Effector memory CD8-positive, alpha-beta T cell (primary cell): ENCODE data around the gene ZNF559.
"Not testable (repeated sequence)": the region's sequence is repeated elsewhere in the genome, so short reads cannot be mapped to it uniquely, and the experiment has no call there.

Source experiments
- ATAC-seq: fragments of 150-1000 bp; cut with Tn5 transposase; replicated peaks from 2 replicates; pipeline ENCODE4 v1.10.0; 2021; ENCODE audit warnings: mild to moderate bottlenecking, moderate library complexity
- DNase-seq, 3 experiments: peaks; one replicate each; pipeline ENCODE4 v3.0.0; 2021
- H3K27ac Mint-ChIP-seq, 2 donors: one replicate each; pipeline ENCODE4 v1.8.0; 2022; ENCODE audit warnings: mild to moderate bottlenecking in 2 of 2, mixed read lengths in 2 of 2, moderate library complexity in 2 of 2
- H3K27me3 Mint-ChIP-seq, 2 donors: one replicate each; pipeline ENCODE4 v1.8.0; 2022; ENCODE audit warnings: mixed read lengths in 2 of 2
- H3K36me3 Mint-ChIP-seq: one replicate; pipeline ENCODE4 v1.8.0; 2022; ENCODE audit warnings: mild to moderate bottlenecking, moderate library complexity, mixed read lengths; ENCODE audit not compliant: insufficient read depth
- H3K4me1 Mint-ChIP-seq, 2 donors: one replicate each; pipeline ENCODE4 v1.8.0; 2022; ENCODE audit warnings: low read depth in 2 of 2, mixed read lengths in 2 of 2
- H3K4me3 Mint-ChIP-seq, 2 donors: one replicate each; pipeline ENCODE4 v1.8.0; 2022; ENCODE audit warnings: mild to moderate bottlenecking in 2 of 2, mixed read lengths in 2 of 2, moderate library complexity in 2 of 2
- H3K9me3 Mint-ChIP-seq, 2 donors: one replicate each; pipeline ENCODE4 v1.8.0; 2022; ENCODE audit warnings: mixed read lengths in 2 of 2

Gene ZNF559

DNA sequence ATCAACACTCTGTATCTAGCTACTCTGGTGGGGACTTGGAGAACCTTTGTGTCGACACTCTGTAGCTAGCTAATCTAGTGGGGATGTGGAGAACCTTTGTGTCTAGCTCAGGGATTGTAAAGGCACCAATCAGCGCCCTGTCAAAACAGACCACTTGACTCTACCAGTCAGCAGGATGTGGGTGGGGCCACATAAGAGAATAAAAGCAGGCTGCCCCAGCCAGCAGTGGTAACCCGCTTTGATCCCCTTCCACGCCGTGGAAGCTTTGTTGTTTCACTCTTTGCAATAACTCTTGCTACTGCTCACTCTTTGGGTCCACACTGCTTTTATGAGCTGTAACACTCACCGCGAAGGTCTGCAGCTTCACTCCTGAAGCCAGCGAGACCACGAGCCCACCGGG, 1.8 kb upstream of the ZNF559 start:
- not testable (repeated sequence) for DNase-seq, H3K27ac Mint-ChIP-seq, ATAC-seq, H3K9me3 Mint-ChIP-seq, H3K27me3 Mint-ChIP-seq
- Mint-ChIP-seq H3K4me1 (peaks cover 9 to 19% of the 10 kb centered on the region in 2 donors), H3K4me3 (peak overlapping the region; percentile 17 to 93), H3K36me3 (peaks cover 21% of the 10 kb centered on the region)

DNA sequence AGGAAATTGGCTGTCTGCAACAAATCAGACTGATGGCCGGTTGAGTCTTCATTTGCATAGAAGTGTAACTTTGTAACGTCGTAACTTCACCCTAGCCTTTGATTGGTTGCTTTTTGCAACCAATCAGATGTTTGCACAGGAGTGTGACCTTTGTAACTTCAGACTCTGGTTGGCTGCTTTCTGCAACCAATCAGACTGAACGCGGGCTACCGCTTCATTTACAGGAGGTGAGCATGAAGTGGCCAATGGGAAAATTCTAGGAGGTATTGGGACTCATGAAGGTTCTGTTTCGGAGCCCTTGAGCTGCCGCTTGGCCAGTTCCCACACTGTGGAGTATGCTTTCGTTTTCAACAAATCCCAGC, 441 bp upstream of the ZNF559 start:
- peak overlapping the region; percentile 87 to 93 for H3K4me3 Mint-ChIP-seq
- peaks cover 11 to 24% of the 10 kb centered on the region in 2 donors for H3K4me1 Mint-ChIP-seq
- peaks cover 30% of the 10 kb centered on the region for H3K36me3 Mint-ChIP-seq
- H3K27ac Mint-ChIP-seq: peak overlapping the region; percentile 95 to 97
- H3K27me3 Mint-ChIP-seq: no peaks in the 10 kb centered on the region
- DNase-seq (no peak), ATAC-seq (no peak)
- H3K9me3 Mint-ChIP-seq: peaks cover 5 to 6% of the 10 kb centered on the region in 2 donors

DNA sequence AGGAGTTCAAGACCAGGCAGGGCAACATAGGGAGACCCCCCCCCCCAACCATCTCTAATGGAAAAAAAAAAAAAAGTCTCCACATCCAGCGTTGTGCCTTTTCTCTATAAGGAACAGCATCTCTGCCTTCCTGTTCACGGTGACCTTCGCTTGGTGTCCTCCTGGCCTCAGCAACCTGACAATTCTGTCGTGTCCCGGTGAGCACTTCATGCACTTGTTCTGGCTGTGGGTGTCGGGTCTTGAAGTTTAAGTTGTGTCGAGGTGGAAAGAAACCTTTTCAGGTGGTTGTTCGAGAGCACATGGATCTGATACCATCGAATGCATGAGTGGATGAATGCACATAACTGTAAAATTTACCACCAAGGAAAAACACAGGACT, 594 bp downstream of the ZNF559 start:
- Mint-ChIP-seq H3K27me3 (no peaks in the 10 kb centered on the region), H3K9me3 (peaks cover 5 to 6% of the 10 kb centered on the region in 2 donors), H3K4me3 (peak overlapping the region; percentile 87 to 93), H3K4me1 (peaks cover 11 to 24% of the 10 kb centered on the region in 2 donors), H3K36me3 (peaks cover 30% of the 10 kb centered on the region), H3K27ac (peak overlapping the region; percentile 95 to 97)
- DNase-seq (no peak), ATAC-seq (no peak)

DNA sequence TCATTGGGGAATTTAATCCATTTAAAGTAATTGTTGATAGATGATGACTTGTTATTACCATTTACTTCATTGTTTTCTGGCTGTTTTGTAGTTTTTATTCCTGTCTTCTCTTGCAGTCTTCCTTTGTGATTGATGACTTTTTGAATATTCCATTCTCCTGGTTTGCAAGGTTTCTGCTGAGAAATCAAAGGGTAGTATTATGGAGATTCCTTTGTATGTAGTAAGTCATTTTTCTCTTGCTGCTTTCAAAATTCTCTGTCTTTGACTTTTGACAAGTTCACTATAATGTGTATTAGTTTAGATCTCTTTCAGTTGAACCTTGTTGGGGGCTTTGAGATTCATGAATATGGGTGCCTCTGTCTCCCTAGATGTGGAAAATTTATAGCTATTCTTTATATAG, 6.0 kb downstream of the ZNF559 start:
- Mint-ChIP-seq H3K9me3 (peaks cover 9 to 17% of the 10 kb centered on the region in 2 donors), H3K27me3 (no peaks in the 10 kb centered on the region), H3K4me3 (no peak overlapping the region), H3K4me1 (peaks cover 7 to 18% of the 10 kb centered on the region in 2 donors), H3K27ac (no peak overlapping the region), H3K36me3 (peaks cover 35% of the 10 kb centered on the region)
- ATAC-seq (no peak), DNase-seq (no peak)

DNA sequence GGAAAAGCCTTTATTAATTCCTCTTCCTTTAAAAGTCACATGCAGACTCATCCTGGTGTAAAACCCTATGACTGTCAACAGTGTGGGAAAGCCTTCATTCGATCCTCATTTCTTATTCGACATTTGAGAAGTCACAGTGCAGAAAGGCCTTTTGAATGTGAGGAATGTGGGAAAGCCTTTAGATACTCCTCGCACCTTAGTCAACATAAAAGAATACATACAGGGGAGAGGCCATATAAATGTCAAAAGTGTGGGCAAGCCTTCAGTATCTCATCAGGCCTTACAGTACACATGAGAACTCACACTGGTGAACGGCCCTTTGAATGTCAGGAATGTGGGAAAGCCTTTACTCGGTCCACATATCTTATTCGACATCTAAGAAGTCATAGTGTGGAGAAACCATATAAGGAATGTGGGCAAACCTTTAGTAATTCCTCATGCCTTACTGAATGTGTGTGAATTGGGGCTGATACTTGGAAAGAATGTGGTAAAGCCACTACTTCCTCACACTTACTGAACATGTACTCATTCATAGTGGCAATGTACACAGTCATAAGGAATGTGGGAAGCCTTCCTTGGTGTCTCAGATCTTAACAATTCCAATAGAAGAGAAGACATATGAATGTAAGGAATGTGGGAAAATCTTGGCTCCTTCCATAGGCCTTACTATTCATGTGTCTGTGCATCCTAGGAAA, 18.8 kb downstream of the ZNF559 start:
- H3K4me1 Mint-ChIP-seq: no peaks in the 10 kb centered on the region
- H3K27me3 Mint-ChIP-seq: no peaks in the 10 kb centered on the region
- H3K4me3 Mint-ChIP-seq: no peak overlapping the region
- peaks cover 18 to 21% of the 10 kb centered on the region in 2 donors for H3K9me3 Mint-ChIP-seq
- H3K36me3 Mint-ChIP-seq: peaks cover 34% of the 10 kb centered on the region
- no peak for ATAC-seq
- no peak for DNase-seq
- no peak overlapping the region for H3K27ac Mint-ChIP-seq

DNA sequence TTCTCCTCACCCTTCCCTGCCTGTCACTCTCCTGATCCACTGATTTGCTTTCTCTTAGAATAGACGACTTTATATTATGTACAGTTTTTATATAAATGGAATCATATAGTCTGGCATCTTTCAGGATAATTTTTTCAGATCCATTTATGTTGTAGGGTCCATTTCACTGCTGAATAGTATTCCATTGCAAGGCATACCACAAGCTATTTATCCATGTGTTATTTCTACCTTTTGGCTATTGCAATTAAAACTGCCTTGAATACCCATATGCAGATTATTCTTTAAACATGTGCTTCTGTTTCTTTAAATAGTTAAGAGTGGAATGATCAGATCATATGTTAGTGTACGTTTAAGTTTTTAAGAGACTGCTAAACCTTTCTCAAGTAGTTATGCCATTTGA, 21.0 kb downstream of the ZNF559 start:
- no peaks in the 10 kb centered on the region for H3K27me3 Mint-ChIP-seq
- peaks cover 21% of the 10 kb centered on the region for H3K36me3 Mint-ChIP-seq
- no peak overlapping the region for H3K27ac Mint-ChIP-seq
- H3K4me1 Mint-ChIP-seq: no peaks in the 10 kb centered on the region
- ATAC-seq (no peak), DNase-seq (no peak)
- peaks cover 10 to 17% of the 10 kb centered on the region in 2 donors for H3K9me3 Mint-ChIP-seq
- no peak overlapping the region for H3K4me3 Mint-ChIP-seq

DNA sequence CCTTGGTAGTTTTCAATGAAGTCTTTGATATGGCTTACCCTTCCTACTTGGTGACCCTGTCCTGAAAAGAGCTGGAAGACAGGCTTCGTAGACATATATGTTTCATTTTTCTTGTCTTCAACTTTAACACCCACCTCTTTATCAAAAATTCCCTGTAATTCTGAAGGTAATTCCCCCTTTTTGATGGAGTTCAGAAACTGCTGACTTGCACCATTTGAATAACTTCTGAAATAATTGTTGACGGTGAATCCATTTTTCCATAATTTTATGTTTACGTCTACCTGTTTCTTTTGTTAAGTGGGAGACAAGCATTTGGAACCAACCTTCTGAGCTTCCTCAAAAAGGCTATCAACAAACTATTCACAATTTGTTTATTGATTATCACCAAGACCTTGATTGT, 24.3 kb downstream of the ZNF559 start:
- peaks cover 11 to 17% of the 10 kb centered on the region in 2 donors for H3K9me3 Mint-ChIP-seq
- peaks cover 3% of the 10 kb centered on the region for H3K36me3 Mint-ChIP-seq
- ATAC-seq (no peak), DNase-seq (no peak)
- no peak overlapping the region for H3K27ac Mint-ChIP-seq
- H3K4me3 Mint-ChIP-seq: no peak overlapping the region
- H3K4me1 Mint-ChIP-seq: no peaks in the 10 kb centered on the region
- H3K27me3 Mint-ChIP-seq: no peaks in the 10 kb centered on the region

DNA sequence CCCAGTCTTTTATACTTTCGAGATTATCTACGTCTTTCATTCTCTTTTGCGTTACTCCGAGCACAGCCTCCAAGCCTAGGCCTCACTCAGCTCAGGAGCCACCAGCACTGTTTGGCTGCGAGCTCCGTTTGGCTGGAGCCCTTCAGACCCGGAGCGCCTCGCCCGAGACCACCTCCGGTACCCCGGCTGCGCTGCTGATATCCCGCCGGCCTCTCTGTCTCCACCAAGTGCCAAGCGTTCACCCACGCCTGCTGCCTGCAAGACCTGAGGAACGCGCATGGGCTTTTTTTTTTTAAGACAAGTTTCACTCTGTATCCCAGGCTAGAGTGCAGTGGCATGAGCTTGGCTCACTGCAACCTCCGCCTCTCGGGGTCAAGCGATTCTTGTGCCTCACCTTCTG, 24.7 kb downstream of the ZNF559 start:
- DNase-seq (no peak), ATAC-seq (no peak)
- Mint-ChIP-seq H3K27me3 (no peaks in the 10 kb centered on the region), H3K27ac (no peak overlapping the region), H3K9me3 (peaks cover 11 to 17% of the 10 kb centered on the region in 2 donors), H3K36me3 (peaks cover 3% of the 10 kb centered on the region), H3K4me1 (no peaks in the 10 kb centered on the region), H3K4me3 (no peak overlapping the region)

DNA sequence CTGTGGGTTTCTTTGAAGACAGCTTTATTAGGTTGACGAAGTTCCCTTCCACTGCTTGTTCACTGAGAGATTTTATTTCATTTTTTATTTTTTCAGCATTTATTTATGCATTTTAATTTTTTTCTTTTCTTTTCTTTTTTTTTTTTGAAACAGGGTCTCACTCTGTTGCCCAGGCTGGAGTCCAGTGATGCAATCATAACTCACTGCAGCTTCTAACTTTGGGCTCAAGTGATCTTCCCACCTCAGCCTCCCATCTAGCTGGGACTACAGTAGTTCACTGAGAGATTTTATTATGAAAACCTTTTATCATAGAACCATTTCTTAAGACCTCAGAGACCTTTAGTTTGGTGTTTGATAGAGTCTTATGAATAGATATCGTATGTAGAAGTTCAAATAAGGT, 28.5 kb downstream of the ZNF559 start:
- H3K9me3 Mint-ChIP-seq: peaks cover 4 to 11% of the 10 kb centered on the region in 2 donors
- ATAC-seq (no peak), DNase-seq (no peak)
- H3K4me1 Mint-ChIP-seq: no peaks in the 10 kb centered on the region
- H3K36me3 Mint-ChIP-seq: peaks cover 3% of the 10 kb centered on the region
- no peak overlapping the region for H3K4me3 Mint-ChIP-seq
- H3K27me3 Mint-ChIP-seq: no peaks in the 10 kb centered on the region
- H3K27ac Mint-ChIP-seq: no peak overlapping the region

DNA sequence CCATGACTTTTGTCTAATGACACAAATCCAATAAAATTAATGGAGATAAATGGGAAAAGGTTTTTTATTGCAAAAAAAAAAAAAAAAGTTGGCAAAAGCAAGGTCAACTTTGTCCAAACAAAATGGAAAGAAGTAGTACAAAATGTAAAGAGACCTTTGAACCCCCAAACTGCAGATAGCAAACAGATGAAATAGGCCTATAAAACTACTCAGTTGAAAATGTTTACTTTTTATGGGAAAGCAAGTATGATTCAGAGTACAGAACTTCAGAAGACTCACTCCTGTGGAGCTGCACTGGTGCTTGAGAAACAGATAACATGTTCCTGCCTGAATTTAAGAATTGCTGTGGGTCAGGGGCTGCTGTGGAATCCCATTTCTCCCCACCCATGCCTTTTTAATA, 29.0 kb downstream of the ZNF559 start:
- no peaks in the 10 kb centered on the region for H3K27me3 Mint-ChIP-seq
- no peak overlapping the region for H3K4me3 Mint-ChIP-seq
- DNase-seq: no peak
- H3K9me3 Mint-ChIP-seq: peaks cover 7 to 16% of the 10 kb centered on the region in 2 donors
- peaks cover 3% of the 10 kb centered on the region for H3K36me3 Mint-ChIP-seq
- no peak for ATAC-seq
- H3K27ac Mint-ChIP-seq: no peak overlapping the region
- no peaks in the 10 kb centered on the region for H3K4me1 Mint-ChIP-seq

DNA sequence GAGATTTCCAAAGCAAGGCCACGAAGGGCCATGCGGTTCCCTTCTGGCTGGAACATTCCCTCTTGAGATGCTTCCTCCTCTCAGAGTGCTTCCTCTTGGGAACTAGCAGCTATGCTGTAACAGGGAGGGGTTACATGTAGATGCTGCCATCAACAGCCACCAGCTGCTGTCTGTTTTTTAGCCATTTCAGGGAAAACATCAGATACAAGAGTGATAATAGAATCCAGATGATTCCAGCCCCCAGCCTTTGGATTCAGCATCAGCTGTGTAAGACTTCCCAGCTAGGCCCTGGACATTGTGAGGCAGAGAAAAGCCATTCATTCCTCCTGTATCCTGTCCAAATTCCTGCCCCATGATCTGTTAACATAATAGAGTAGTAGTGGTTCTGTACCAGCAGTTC, 30.7 kb downstream of the ZNF559 start:
- peaks cover 7 to 8% of the 10 kb centered on the region in 2 donors for H3K9me3 Mint-ChIP-seq
- peaks cover 3% of the 10 kb centered on the region for H3K36me3 Mint-ChIP-seq
- H3K4me3 Mint-ChIP-seq: no peak overlapping the region
- H3K4me1 Mint-ChIP-seq: no peaks in the 10 kb centered on the region
- H3K27me3 Mint-ChIP-seq: no peaks in the 10 kb centered on the region
- DNase-seq: no peak
- H3K27ac Mint-ChIP-seq: no peak overlapping the region
- ATAC-seq: no peak

DNA sequence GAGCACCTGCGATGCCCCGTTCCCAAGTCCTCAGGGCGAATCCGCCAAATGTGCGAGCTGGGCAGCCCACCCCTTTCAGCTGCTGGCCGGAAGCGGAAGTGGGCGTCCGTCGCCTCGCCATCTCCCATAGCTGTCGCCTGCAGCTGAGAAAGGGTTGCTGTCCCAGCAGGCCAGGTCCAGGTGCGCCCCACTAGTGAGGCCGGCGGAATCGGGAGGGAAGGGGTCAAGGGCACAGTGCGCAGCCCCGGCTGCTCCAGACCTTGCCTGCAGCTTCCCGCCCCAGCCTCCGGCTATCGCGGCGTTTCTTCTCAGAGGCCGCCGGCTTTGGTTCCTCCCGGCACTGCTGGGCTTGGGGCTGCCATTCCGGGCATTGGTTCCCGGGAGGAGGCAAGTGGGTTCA, 38.9 kb downstream of the ZNF559 start, which contains the start of gene ZNF177:
Gene ZNF177 (plus strand): TSS at position 109 of the 400 bp plus-strand sequence. CDS start 15,299 bp downstream, outside the sequence.
- no peak for DNase-seq
- no peak for ATAC-seq
- Mint-ChIP-seq H3K9me3 (peaks cover 19 to 25% of the 10 kb centered on the region in 2 donors), H3K4me3 (peak within 1 kb of the TSS in 1 of 2 donors; percentile 37), H3K36me3 (no peaks in the 10 kb centered on the region), H3K4me1 (no peaks in the 10 kb centered on the region), H3K27ac (no peak within 1 kb of the TSS), H3K27me3 (peaks cover 15 to 20% of the 10 kb centered on the region in 2 donors)

DNA sequence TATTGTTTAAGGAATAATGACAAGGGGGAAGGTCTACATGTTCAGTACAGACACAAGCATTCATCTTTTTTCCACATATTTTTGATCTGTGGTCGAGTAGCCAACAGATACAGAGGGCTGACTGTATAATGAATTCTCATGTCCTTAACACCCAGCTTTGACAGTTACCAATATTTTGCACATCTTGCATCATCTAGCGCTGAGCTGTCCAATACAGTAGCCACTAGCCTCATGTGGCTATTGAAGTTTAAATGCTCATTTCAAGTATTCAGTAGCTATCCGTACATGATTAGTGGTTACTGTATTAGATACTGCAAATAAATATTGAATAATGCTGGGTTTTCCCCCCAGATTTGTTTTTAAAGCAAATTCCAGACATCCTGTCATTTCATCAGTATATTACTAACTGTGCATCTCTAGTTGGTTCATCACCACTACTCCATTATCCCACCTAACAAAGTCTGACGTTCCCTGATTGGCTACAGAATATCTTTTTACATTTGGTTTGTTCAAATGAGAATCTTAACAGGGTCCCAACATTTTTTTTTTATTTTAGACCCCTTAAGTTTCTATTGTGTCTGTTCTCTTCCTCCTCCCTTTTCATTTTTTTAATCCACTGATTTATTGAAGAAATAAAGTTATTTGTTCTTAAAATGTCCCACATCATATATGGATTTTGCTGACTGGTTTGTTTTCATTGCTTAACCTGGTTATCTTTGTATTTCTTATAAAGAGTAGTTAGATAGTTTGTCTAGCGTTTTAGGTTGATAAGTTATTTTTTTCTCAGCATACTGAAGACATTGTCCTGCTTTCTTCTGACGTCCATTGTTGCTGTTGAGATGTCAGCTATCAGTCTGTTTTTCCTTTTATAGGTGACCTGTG, 47.0 kb downstream of the ZNF559 start:
- Mint-ChIP-seq H3K4me1 (no peaks in the 10 kb centered on the region), H3K27ac (no peak overlapping the region), H3K36me3 (no peaks in the 10 kb centered on the region), H3K9me3 (peaks cover 4 to 25% of the 10 kb centered on the region in 2 donors), H3K27me3 (no peaks in the 10 kb centered on the region), H3K4me3 (no peak overlapping the region)
- ATAC-seq: no peak
- DNase-seq: no peak

DNA sequence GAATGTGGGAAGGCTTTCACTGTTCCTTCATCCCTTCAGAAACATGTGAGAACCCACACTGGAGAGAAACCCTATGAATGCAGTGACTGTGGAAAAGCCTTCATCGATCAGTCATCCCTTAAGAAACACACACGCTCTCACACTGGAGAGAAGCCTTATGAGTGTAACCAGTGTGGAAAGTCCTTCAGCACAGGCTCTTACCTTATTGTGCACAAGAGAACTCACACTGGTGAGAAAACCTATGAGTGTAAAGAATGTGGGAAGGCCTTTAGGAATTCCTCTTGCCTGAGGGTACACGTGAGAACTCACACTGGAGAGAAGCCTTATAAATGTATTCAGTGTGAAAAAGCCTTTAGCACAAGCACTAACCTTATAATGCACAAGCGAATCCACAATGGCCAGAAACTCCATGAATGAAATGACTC, 57.4 kb downstream of the ZNF559 start:
- Mint-ChIP-seq H3K4me1 (no peaks in the 10 kb centered on the region), H3K36me3 (no peaks in the 10 kb centered on the region), H3K4me3 (no peak overlapping the region), H3K27ac (no peak overlapping the region), H3K27me3 (no peaks in the 10 kb centered on the region), H3K9me3 (peaks cover 13 to 20% of the 10 kb centered on the region in 2 donors)
- DNase-seq: no peak
- ATAC-seq: no peak
